Kidney epithelial cell (primary cell): ENCODE data around the gene CYBB. TPM values are rescaled to one million over a fixed set of nuclear protein-coding genes. Genes with fewer than 3 reads are reported as not detected.

Experiments used
- DNase-seq: peaks from one replicate; pipeline ENCODE4 v3.0.0-alpha.2; 2010; ENCODE audit warnings: low read depth
- H3K27me3 ChIP-seq: 2 replicates; pipeline ENCODE4 v1.6.0; 2011; ENCODE audit warnings: low read length; ENCODE audit not compliant: control insufficient read depth, insufficient read depth
- H3K36me3 ChIP-seq: 2 replicates; pipeline ENCODE4 v1.5.1; 2011; ENCODE audit warnings: low read length; ENCODE audit not compliant: control insufficient read depth, insufficient read depth
- H3K4me3 ChIP-seq: 2 replicates; pipeline ENCODE4 v1.5.1; 2011; ENCODE audit warnings: low read depth, mild to moderate bottlenecking, control low read depth, low read length
- total RNA-seq: library from RNA; depleted of rRNA; stranded (reverse); fragments of >200 nt; gene quantifications from 2 replicates; pipeline ENCODE4 v1.2.3, GENCODE V29; 2015
- TF ChIP-seq, protein P1 (sequence below): IDR thresholded peaks from 2 replicates; pipeline ENCODE4 v1.5.1; 2011; ENCODE audit warnings: mild to moderate bottlenecking, moderate library complexity, low read length, control low read depth, inconsistent platforms; ENCODE audit not compliant: insufficient read depth, poor library complexity, severe bottlenecking

Gene CYBB
- total RNA-seq, 1 donor from 2014 or later: 0.38 TPM

GRCh38 chrX:37816766-37817165, 36.9 kb downstream of the CYBB start:
- no peak overlapping the region for H3K4me3 ChIP-seq
- no peaks in the 10 kb centered on the region for H3K36me3 ChIP-seq
- DNase-seq: no peak
- no peaks in the 10 kb centered on the region for H3K27me3 ChIP-seq
- TF ChIP-seq, protein P1, sequence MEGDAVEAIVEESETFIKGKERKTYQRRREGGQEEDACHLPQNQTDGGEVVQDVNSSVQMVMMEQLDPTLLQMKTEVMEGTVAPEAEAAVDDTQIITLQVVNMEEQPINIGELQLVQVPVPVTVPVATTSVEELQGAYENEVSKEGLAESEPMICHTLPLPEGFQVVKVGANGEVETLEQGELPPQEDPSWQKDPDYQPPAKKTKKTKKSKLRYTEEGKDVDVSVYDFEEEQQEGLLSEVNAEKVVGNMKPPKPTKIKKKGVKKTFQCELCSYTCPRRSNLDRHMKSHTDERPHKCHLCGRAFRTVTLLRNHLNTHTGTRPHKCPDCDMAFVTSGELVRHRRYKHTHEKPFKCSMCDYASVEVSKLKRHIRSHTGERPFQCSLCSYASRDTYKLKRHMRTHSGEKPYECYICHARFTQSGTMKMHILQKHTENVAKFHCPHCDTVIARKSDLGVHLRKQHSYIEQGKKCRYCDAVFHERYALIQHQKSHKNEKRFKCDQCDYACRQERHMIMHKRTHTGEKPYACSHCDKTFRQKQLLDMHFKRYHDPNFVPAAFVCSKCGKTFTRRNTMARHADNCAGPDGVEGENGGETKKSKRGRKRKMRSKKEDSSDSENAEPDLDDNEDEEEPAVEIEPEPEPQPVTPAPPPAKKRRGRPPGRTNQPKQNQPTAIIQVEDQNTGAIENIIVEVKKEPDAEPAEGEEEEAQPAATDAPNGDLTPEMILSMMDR: no peak

DNA sequence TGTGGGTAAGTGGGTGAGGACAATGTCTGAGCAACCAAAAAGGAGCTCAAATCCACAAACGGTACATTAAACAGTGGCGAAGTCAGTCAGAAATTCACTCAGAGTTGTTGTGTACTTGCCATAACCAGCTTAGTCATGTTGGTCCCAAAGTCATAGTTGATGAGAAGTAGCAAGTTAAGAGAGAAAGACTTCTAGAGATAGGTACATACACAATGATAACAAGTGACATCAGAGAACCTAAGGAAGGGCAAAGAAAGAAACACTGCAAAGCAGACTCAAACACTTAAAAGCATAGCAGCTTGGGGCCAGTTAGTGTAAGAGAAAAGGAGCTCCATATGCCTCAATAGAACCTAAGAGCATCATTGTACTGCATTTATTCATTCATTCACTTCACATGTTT, 37.3 kb downstream of the CYBB start:
- TF ChIP-seq, protein P1: no peak

GRCh38 chrX:37817579-37817978, 37.7 kb downstream of the CYBB start:
- TF ChIP-seq, protein P1: no peak
- no peak overlapping the region for H3K4me3 ChIP-seq
- H3K27me3 ChIP-seq: no peaks in the 10 kb centered on the region
- H3K36me3 ChIP-seq: no peaks in the 10 kb centered on the region
- no peak for DNase-seq

More for the DNA sequence above, 37.3 kb downstream of the CYBB start:
- Histone ChIP-seq H3K36me3 (no peaks in the 10 kb centered on the region), H3K27me3 (no peaks in the 10 kb centered on the region), H3K4me3 (no peak overlapping the region)
- DNase-seq: no peak

DNA sequence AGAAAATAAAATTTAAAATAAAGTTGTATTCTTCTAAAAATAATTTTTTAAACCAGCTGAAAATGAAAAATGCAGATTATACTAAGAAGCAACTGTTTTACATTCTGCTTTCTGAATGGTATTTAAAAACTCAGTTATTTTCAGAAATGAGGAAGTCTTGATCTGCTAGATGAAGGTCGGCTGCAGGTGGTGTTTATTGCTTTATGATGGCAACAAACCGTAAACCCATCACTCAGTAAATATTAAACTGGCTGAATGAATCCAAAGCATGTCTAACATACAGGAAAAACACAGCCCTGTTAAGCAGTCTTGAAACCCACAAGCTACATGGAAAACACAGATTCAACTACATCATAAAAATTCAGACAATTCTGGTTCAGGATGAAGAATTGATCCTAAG, 38.2 kb downstream of the CYBB start:
- no peak overlapping the region for H3K4me3 ChIP-seq
- no peaks in the 10 kb centered on the region for H3K27me3 ChIP-seq
- no peaks in the 10 kb centered on the region for H3K36me3 ChIP-seq
- TF ChIP-seq, protein P1: no peak
- no peak for DNase-seq

DNA sequence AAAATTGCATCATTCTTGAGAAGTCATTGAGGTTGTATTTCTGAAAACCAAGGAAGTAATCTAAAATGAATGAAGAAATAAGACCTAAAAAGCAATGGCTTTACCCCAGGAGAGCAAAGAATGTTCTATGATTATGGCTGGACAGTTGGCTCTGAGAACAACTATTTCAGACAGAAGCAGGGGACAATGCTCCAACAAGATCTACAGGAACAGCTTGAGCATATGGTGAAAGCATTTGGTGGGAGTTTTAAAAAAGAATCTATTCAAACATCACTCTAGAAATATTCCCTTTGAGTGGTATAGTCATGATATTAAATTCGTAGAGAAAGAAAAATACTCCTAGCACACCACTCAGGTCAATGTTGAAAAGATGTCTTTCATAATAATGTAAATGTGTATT, 40.8 kb downstream of the CYBB start:
- DNase-seq: no peak

More for the DNA sequence above, 40.8 kb downstream of the CYBB start:
- Histone ChIP-seq H3K4me3 (no peak overlapping the region), H3K27me3 (no peaks in the 10 kb centered on the region), H3K36me3 (no peaks in the 10 kb centered on the region)
- TF ChIP-seq, protein P1: no peak
